NCI-H2227 treated with DMSO at 0.1 percent for 48 hours (cell line): ENCODE data around the gene FAM222A.

Experiments used
- DNase-seq: peaks from one replicate; lab custom pipeline; 2025; lab: John Stamatoyannopoulos, UW

FAM222A gene

DNA sequence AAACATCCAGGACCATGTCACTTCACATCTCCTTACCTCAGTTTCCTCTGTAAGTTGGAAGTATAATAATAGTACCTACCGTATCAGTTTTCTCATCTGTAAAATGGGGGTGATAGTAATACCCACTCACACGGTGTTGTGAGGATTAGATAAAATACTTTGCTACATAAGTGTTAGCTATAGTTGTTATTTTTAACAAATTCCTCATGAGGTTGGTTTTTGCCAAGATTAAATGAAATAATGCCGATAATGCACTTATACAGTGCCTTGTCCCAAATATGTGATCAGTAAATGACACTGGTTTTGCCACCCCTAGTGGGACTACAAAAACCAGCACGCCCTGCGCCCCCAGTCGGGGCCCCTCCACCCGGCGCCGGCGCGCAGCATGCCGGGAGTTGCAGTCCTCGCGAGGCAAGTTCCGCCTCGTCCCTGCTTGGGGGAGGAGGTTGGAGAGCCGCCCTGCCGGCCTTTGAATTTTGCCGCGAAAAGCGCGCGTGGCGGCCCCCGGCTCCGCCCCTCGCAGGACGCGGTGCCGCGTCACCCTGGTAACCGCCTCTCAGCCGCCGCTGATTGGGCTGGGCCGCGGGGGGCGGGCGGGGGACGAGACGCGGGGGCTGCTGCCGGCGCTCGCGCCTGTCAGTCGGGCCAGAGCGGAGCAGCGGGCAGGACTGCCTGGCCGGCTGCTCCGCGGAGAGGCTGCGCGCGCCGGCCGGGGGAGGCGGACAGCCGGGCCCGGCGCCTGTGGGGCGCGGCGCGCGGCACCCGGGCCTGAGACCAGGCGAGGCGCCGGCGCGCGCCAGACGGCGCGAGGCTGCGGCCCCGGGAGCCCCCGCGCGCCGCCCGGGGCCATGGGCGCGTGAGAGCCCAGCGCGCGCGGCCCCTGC lies at the start of gene FAM222A:
FAM222A (plus strand) TSS at position 639 of the 884 bp plus-strand sequence. CDS start 30,322 bp downstream, outside the sequence.
- peak; percentile 96 for DNase-seq

DNA sequence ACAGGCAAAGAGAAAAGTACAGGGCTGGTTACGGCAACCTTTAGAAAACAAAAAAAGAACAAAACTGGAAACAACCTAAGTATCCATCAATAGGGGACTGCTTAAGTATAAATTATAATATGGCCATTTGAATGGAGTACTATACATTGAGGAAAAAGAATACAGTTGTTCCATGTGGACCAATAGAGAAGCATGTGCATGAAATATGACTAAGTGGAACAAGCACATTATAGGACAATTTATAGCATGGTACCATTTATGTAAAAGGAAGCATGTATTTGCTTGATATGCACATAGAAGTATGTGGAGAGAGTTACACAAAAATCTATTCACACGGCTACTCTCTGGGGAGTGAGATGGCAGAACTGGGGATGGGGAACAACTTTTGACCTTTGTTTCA lies 49.2 kb upstream of the FAM222A start:
- no peak for DNase-seq

DNA sequence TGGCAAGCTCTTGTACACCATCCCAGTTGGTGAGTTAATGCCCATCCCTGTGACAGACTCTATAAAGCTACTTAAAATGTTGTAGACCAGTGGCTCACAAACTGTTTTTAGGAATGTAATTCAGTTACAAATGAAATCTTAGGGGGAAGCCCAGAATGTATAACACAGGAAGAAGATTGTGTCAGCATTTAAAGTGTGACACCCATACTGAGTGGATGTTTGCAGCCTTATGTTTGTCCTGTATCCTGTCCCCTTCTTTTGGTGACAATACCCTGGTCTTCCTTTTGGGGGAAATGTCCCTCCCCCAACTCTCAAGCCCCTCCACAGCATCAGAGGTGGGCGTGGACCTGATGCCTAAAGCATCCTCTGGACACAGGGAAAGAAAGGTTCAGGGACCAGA lies 47.6 kb upstream of the FAM222A start:
- DNase-seq, result no peak

DNA sequence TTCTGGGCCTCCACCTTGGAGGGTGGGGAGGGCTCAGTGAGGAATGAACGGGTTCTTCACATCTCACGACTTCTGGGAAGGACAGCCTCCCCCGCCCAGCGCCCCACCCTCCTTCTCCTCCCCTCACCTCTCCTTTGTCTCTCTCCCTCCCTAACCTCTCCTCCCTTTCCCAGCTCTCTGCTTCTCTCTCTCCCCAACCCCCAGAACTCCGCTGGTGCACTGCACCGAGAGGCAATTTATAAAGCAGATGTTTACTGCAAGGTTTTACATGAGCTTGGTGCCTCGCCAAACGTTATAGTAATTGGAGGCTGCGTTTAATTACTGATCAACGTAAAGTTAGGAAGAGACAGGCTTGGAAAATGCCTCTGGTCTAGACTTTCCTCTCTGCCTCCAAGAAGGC lies 42.9 kb upstream of the FAM222A start:
- DNase-seq, result peak; percentile 91

DNA sequence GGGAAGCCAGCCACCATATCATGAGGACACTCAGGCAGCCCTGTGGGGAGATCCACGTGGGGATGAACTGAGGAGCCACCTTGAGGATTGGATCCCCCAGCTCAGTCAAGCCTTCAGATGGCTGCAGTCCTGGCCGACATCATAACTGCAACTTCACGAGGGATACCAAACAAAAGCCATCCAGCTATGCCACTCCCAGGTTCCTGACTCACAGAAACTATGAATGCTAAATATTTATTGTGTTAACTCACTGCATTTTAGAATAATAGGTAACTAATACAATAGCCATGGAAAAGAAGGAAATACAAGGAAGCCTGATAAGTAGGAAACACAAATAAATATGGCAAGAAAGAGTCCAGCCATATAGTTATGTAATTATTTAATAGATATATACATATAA lies 42.1 kb upstream of the FAM222A start:
- DNase-seq, result no peak

DNA sequence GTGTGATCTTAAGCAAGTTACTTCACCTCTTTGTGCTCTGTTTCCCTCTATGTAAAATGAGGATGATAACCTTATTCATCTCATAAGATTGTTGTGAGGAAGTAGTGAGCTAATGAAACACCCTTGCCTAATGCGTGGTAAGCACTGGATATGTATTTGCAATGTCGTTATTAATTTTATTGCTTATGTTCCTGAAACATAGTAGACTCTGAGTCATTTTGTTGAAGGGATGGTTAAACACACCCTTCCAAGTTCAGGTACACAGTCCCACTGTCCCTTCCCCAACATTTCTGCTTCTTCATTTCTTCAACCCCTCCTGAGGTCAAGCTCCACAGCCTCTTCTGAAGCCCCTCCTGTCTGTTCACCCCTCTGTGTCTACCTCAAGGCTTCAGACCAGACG lies 40.2 kb upstream of the FAM222A start:
- no peak for DNase-seq

DNA sequence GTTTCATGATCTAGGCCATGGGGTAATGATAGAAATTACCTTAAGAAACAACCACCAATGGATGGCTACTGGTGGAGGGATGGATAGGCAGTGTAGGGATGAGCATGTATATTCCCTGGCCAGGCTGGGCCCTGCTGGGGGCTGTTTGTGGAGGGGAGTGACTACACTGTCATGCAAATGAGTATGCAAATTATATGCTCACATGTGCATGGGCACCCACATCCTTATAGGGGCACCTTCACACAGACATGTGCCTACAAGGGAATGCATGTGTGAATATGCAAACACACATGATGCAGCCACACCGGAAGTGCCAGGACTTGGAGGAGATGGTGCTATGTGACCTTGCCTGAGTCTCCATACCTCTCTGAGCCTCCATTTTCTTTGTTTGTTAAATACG lies 39.7 kb upstream of the FAM222A start:
- no peak for DNase-seq

DNA sequence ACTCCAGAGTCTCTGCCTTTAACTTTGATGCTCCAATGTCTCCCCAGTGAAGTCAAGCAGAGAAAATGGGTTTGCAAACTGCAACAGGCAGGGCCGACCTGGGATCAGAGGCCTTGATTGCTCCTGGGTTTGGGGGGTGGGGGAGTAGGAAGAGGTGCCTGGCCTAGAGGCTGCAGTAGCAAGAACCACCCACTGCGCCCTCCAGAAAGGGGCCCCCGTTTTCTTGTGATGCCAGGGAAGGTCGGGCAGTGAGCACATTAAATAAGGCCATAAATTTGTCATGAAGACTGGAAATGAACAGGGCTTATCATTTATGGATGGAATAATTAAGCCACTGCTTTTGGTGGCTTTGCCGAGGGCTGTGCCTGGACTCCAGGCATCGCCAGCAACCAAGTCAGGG lies 38.2 kb upstream of the FAM222A start:
- no peak for DNase-seq

DNA sequence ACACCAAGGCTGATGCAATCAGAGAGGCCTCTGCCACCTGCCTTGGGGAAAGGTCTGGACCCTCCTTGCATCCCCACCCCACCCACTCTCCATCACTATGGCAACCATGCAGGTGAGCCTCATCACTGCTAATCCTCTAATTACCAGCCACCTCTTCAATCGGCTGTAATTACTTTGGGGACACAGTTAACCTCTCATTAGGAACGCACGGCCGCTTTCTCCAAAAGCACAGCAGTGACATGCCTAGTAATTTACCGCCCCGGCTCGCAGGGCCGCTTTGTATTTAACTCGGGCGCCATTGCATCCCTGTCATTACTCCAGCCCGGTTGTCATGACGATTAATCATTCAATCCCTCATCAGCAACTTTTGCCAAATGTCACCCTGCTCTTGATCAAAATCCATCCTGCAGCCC lies 36.3 kb upstream of the FAM222A start:
- DNase-seq, result peak; percentile 89

DNA sequence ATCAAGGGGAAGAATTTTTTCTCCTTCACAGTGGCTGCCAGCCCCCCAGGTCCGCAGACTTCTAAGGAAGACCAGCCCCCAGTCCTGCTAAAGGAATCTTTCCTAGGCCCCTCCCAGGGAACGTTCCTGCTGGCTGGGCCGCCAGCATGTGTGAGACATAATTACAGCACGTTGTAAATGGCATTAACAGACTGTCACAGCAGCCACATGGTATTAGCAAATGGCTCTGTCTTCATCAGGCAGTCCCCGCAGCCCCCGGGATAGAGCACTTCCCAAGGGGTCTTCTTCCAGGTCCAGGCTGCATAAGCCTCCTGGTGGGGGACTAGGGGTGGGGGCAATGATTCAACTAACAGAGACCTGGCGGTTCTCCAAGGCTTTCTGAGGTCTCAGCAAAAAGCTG lies 34.9 kb upstream of the FAM222A start:
- DNase-seq, result peak; percentile 31

DNA sequence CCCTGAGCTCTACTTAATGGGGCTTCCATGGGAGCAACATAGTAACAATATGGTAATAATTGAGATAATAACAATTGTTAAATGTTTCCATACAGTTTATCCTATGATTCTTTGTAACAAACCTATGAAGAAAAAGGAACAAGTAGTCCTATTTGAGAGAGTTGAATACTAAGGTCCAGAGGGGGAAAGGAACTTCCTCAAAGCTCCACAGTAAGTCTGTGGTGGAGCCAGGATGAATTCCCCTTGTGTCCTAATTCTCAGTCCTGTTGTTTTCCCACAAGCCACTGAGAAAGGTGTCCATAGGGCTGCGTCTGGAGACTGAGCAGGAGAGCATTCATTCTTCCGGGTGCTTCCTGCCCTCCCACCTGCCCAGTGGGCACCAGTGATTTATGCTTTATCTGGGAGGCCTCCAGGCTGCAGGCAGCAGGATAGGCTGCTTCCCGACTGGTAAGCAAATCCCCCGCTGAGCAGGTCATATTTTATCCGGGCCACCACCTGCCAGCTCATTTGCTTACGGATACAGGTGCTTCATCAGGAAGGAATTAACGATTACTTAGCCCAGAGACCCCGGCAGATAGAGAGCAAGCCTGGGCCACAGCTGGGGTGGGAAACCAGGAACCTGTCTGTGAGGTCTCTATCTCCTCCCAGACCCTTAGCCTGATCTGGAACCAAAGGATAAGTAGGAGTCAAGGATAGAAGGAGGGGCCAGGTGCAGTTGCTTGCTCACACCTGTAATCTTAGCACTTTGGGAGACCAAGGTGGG lies 33.9 kb upstream of the FAM222A start:
- DNase-seq, result no peak

DNA sequence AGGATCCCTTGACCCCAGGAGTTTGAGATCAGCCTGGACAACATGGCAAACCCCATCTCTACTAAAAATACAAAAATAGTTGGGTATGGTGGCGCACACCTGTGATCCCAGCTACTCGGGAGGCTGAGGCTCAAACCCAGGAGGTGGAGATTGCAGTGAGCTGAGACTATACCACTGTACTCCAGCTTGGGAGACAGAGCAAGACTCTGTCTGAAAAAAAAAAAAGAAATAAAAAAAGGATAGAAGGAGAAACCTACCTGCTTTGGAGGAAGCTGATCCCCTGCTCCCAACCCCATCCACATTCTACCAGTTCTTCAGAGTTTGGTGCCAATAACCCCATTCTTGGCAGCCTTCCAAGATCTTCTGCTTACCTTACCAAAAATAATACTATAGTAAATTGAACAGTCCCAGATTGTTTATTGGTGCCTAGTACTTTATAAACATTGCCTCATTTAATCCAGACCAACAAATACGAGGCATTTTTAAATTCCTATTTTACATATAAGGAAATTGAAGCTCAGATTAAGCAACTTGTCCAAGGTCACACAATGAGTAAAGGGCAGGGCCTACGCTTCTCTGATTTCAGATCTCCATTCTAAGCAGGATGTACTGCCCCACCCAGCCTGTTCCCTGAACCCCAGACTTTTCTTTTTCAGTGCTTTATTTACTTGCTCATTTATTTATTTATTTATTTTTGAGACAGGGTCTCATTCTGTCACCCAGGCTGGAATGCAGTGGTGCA lies 33.2 kb upstream of the FAM222A start:
- peak; percentile 16 for DNase-seq

DNA sequence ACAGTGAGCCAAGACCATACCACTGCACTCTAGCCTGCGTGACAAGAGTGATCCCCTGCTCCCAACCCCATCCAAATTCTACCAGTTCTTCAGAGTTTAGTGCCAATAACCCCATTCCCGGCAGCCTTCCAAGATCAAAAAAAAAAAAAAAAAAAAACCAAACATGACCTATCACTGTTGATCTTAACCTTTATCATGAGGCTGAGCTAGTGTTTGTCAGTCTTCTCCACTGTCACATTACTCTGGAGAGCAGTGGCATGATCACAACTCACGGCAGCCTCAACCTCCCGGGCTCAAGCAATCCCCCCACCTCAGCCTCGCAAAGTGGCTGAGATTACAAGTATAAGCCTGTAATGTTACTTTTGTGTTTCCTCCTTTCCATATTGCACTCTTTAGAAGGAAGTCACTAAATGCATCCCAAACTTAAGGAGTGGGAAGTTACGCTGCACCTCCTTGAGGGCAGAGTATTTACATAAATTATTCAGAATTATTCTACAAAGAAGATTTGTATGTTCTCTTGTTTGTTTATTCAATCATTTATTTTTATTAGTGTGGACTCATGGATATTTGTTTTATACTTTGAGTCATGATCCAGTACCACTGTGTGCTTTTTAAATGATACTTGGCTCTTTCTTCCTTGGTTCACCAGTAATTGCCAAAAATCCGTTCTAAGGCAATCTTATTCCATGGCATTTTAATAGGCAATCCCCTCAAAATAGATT lies 31.5 kb upstream of the FAM222A start:
- DNase-seq, result no peak

DNA sequence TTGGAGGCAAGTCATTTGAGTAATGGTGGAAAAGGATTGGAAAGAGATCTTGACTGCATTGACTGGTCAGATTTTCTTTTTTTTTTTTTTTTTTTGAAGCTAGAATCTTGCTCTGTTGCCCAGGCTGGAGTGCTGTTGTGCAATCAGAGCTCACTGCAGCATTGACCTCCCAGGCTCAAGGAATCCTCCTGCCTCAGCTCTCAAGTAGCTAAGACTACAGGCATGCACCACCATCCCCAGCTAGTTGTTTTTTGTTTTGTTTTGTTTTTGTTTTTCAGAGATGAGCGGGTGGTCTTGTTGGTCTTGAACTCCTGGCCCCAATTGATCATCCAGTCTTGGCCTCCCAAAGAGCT lies 30.9 kb upstream of the FAM222A start:
- no peak for DNase-seq

DNA sequence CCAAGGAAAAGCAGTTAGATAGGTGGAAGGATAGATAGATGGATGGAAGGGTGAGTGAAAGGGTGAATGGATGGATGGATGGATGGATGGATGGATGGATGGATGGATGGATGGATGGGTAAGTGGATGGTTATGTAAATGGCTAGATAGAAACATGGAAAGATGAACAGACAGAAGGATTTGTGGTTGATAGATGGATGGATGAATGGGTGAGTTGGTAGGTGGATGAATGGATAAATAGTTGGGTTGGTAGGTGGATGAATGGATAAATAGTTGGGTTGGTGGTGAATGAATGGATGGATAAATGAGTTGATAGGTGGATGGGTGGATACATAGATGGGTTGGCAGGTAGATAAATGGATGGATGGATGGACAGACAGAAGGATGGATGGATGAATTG lies 30.3 kb upstream of the FAM222A start:
- no peak for DNase-seq

DNA sequence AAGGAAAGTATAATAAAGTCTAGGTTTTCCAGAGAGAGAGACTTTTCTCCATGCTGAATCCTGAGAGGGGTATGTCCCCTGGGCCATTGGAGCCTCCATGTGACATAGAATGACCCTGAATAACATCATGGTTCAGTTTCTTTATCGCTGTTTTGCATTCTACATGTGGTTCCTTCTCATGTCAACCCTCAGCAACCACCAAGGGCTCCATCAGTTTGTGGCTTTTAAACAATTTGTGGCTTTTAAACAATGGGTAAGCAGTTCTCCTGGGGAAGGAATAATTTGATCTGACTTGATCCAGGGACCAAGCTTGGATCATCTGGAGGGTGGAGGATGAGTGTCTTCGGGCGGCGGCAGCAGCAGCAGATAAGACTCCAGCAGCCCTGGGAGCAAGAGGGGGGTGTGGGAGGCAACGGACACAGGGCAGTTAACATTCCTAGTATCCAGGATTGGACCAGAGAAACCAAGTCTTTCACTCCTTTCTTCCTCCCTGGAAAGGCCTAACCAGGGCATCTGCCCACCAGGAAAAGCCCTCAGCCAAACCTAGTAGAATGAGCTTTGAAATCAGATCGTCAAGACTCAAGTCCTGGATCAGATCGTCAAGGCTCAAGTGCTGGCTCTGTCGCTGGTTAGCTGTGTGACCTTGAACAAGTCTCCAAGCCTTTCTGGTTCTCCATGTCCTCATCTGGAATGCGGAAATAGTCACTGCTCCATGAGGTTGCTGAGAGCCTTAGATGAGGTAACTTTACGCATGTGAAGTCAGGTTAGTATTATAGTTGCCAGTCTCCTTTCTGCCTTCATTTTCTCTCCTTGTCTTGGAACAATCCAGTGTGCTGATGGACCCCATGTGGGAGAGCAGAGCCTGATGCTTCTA lies 27.8 kb upstream of the FAM222A start:
- no peak for DNase-seq

DNA sequence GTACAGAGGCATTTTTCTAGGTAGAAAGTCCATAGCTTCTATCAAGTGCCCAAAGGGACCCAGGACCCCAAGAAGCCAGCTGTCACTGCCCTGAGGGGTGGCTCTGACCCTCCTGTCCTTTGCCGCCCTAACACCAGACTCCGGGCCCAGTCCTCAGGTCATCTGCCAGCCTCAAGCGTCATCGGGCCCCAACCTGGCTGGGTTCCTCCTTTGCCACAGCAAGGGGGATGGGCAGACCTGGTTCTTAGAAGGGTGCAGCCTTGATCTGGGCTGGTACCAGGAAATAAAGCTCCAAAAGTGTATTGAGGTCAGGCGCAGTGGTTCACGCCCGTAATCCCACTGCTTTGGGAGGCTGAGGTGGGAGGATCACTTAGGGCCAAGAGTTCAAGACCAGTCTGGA lies 27.1 kb upstream of the FAM222A start:
- DNase-seq, result no peak

DNA sequence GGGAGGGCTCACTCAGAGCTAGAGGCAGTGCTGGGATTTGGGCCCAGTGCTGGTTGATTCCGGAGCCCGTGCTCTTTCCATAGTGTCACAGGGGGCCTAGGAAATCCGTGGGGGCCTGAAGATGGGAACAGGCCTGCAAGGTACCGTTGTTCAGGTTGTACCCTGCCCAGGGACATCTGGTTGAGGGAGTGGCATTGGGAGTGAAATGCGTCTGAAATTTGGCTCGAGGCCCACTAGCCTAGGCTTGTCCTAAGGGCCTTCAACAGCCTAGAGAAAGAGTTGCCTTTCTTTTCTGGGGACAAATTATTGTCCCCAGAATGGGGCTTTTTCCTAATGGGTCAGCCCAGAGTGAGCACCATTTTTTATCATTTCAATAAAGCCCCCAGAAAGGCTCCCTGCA lies 26.4 kb upstream of the FAM222A start:
- DNase-seq, result no peak

DNA sequence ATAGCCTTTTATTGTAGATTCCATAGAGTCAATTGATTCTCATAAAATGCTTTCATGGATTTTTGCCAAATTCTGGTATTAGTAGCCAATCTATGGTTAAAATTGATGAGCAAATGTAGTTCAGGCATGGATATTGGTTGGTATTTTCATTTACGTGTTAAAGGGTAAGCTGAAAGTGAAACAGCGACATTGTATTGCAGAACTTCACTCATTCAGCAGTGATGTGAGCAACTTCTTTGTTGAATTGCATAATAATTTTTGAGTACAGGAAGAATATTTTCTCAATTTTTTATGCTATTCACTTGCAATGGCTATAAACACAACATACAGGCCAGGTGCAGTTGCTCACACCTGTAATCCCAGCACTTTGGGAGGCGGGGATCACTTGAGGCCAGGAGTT lies 24.2 kb upstream of the FAM222A start:
- DNase-seq, result no peak

DNA sequence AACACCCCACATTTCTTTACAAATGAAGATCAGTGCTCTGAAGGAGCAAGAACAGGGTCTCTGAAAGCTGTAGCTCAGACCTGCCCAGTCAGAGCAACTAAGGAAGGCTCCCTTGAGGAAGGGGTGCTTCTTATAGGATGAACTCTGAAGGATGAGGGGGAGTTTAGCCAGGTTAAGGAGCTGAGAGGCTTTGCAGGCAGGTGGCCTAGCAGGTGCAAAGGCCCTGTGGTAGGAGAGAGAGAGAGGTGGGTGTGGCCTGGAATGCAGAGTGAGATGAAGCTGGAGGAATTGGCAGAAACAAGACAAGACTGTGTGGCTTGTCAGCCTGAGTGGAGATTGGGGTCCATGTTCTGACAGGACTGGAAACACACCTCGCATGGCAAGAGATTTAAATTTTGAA lies 20.5 kb upstream of the FAM222A start:
- no peak for DNase-seq
